SK-N-MC (cell line): ENCODE measurements around the gene KCTD5.

ENCODE experiments used
- EZH2 ChIP-seq: fragments of 200-600 bp; sonication (generic); IDR thresholded peaks from one replicate; pipeline ENCODE4 v1.6.1; 2017; ENCODE audit warnings: antibody characterized with exemption
- POLR2AphosphoS5 ChIP-seq: IDR thresholded peaks from 2 replicates; pipeline ENCODE4 v1.6.1; 2012; ENCODE audit warnings: mild to moderate bottlenecking, low read depth, low read length, borderline replicate concordance

GRCh38 chr16:2702438-2702825 lies 20.1 kb downstream of the KCTD5 start:
- TF ChIP-seq EZH2, result no peak
- TF ChIP-seq POLR2AphosphoS5, result no peak
